Esophagus muscularis mucosa (tissue), 4 donors: ENCODE results near the gene CHST7.

Experiments
- CTCF ChIP-seq, 3 experiments: fragments of 200-600 bp in 2 of 3; fragments of 450-650 bp in 1 of 3; sonication (generic) in 2 of 3; IDR thresholded peaks; one replicate each; pipeline ENCODE4 v1.5.1; 2017 to 2019; ENCODE audit warnings: antibody characterized with exemption in 3 of 3, mild to moderate bottlenecking in 2 of 3, moderate library complexity in 1 of 3
- EP300 ChIP-seq: sonication (generic); formaldehyde crosslinking; IDR thresholded peaks from one replicate; pipeline ENCODE4 v1.6.1; 2017; ENCODE audit warnings: antibody characterized with exemption
- POLR2A ChIP-seq: fragments of 450-650 bp; IDR thresholded peaks from one replicate; pipeline ENCODE4 v1.6.1; 2017; ENCODE audit warnings: antibody characterized with exemption, moderate library complexity, mild to moderate bottlenecking, low read depth
- POLR2AphosphoS5 ChIP-seq, 2 donors: sonication (generic); formaldehyde crosslinking; IDR thresholded peaks; one replicate each; pipeline ENCODE4 v1.6.1; 2017; ENCODE audit warnings: antibody characterized with exemption in 2 of 2

GRCh38 chrX:46571423-46572339 is 1.9 kb upstream of the CHST7 start:
- TF ChIP-seq CTCF (IDR thresholded peaks at IDR 0.05) (no peak), POLR2AphosphoS5 (IDR thresholded peaks at IDR 0.05) (no peak), EP300 (no peak), POLR2A (no peak)
